GM23338 (cell line): ENCODE measurements around the gene PRUNE2. TPM values are rescaled to one million over a fixed set of nuclear protein-coding genes. Genes with fewer than 3 reads are reported as not detected.

Experiments
- ATAC-seq: fragments of 200-7000 bp; cut with Tn5 transposase; 3 replicates; pipeline ENCODE4 v1.9.1; 2020
- DNase-seq: peaks from one replicate; pipeline ENCODE4 v3.0.0-alpha.2; 2015; ENCODE audit warnings: low spot score
- H2AFZ ChIP-seq: fragments of 200-600 bp; sonication (generic); 2 replicates; pipeline ENCODE4 v1.8.0; 2016; ENCODE audit warnings: antibody characterized with exemption, mild to moderate bottlenecking, moderate library complexity
- H3F3A ChIP-seq: fragments of 200-600 bp; sonication (generic); replicated peaks from 2 replicates; pipeline ENCODE4 v1.8.0; 2017; ENCODE audit warnings: antibody characterized with exemption, mixed run types, low read depth
- H3K27ac ChIP-seq: fragments of 200-600 bp; sonication (generic); 2 replicates; pipeline ENCODE4 v1.6.1; 2016; ENCODE audit warnings: low read depth
- H3K27me3 ChIP-seq: fragments of 200-600 bp; sonication (generic); 2 replicates; pipeline ENCODE4 v1.8.0; 2016; ENCODE audit warnings: mild to moderate bottlenecking, mixed run types, moderate library complexity; ENCODE audit not compliant: insufficient read depth
- H3K36me3 ChIP-seq: fragments of 200-600 bp; sonication (generic); 2 replicates; pipeline ENCODE4 v1.8.0; 2016; ENCODE audit warnings: mild to moderate bottlenecking; ENCODE audit not compliant: insufficient read depth
- H3K4me1 ChIP-seq: fragments of 200-600 bp; sonication (generic); 2 replicates; pipeline ENCODE4 v1.8.0; 2016; ENCODE audit warnings: mild to moderate bottlenecking, moderate library complexity; ENCODE audit not compliant: insufficient read depth
- H3K4me2 ChIP-seq: fragments of 200-600 bp; sonication (generic); 2 replicates; pipeline ENCODE4 v1.7.1; 2017; ENCODE audit warnings: mixed run types
- H3K4me3 ChIP-seq: fragments of 200-600 bp; sonication (generic); 2 replicates; pipeline ENCODE4 v1.6.1; 2016; ENCODE audit warnings: mixed run types
- H3K79me2 ChIP-seq: fragments of 200-600 bp; sonication (generic); replicated peaks from 2 replicates; pipeline ENCODE4 v1.8.0; 2017; ENCODE audit warnings: mild to moderate bottlenecking; ENCODE audit not compliant: insufficient read depth
- H3K9me2 ChIP-seq: fragments of 200-600 bp; sonication (generic); 2 replicates; pipeline ENCODE4 v1.8.0; 2017; ENCODE audit not compliant: insufficient read depth
- H4K20me1 ChIP-seq: fragments of 200-600 bp; sonication (generic); replicated peaks from 2 replicates; pipeline ENCODE4 v1.8.0; 2017; ENCODE audit warnings: mild to moderate bottlenecking; ENCODE audit not compliant: insufficient read depth
- H3K27ac Mint-ChIP-seq: 2 replicates; pipeline ENCODE4 v1.8.0; 2020; ENCODE audit warnings: inconsistent platforms, mild to moderate bottlenecking, moderate library complexity, mixed read lengths
- H3K27me3 Mint-ChIP-seq: 3 replicates; pipeline ENCODE4 v1.8.0; 2022; ENCODE audit warnings: low read depth, mild to moderate bottlenecking, moderate library complexity, mixed read lengths, inconsistent platforms; ENCODE audit not compliant: insufficient read depth, poor library complexity
- H3K36me3 Mint-ChIP-seq: 3 replicates; pipeline ENCODE4 v1.8.0; 2021; ENCODE audit warnings: low read depth, mild to moderate bottlenecking, inconsistent platforms, moderate library complexity, mixed read lengths
- H3K4me1 Mint-ChIP-seq: 3 replicates; pipeline ENCODE4 v1.8.0; 2020; ENCODE audit warnings: mild to moderate bottlenecking, inconsistent platforms, mixed read lengths
- H3K4me3 Mint-ChIP-seq: 3 replicates; pipeline ENCODE4 v1.8.0; 2021; ENCODE audit warnings: moderate library complexity, mild to moderate bottlenecking, inconsistent platforms, mixed read lengths
- H3K9me3 Mint-ChIP-seq: 3 replicates; pipeline ENCODE4 v1.8.0; 2020; ENCODE audit warnings: moderate library complexity, mild to moderate bottlenecking, inconsistent platforms, mixed read lengths
- CREB1 ChIP-seq: fragments of 250-450 bp; sonication (Bioruptor Pico); IDR thresholded peaks from 2 replicates; pipeline ENCODE4 v1.5.0; 2020; ENCODE audit warnings: low read depth, mild to moderate bottlenecking, moderate library complexity
- CTCF ChIP-seq, 2 experiments: fragments of 200-600 bp in 1 of 2; sonication (generic) in 1 of 2; conservative IDR thresholded peaks; 2 replicates each; pipeline versions ENCODE4 v1.5.1 to v1.6.1; 2016 to 2017; ENCODE audit warnings: antibody characterized with exemption in 2 of 2, low read depth in 2 of 2, mild to moderate bottlenecking in 2 of 2, moderate library complexity in 1 of 2
- ETS1 ChIP-seq: IDR thresholded peaks from 2 replicates; pipeline ENCODE4 v1.6.1; 2016; ENCODE audit warnings: antibody characterized with exemption
- EZH2 ChIP-seq: fragments of 200-600 bp; sonication (generic); IDR thresholded peaks from one replicate; pipeline ENCODE4 v1.8.0; 2017; ENCODE audit warnings: antibody characterized with exemption, mild to moderate bottlenecking, low read depth; ENCODE audit not compliant: unreplicated experiment
- EZH2phosphoT487 ChIP-seq: fragments of 200-600 bp; sonication (generic); IDR thresholded peaks from one replicate; pipeline ENCODE4 v1.8.1; 2018; ENCODE audit warnings: antibody characterized with exemption; ENCODE audit not compliant: unreplicated experiment
- JUNB ChIP-seq: IDR thresholded peaks from one replicate; pipeline ENCODE4 v1.6.1; 2016; ENCODE audit warnings: antibody characterized with exemption; ENCODE audit not compliant: unreplicated experiment
- NANOG ChIP-seq: IDR thresholded peaks from 2 replicates; pipeline ENCODE4 v1.6.1; 2016; ENCODE audit warnings: antibody characterized with exemption, borderline replicate concordance
- POLR2AphosphoS5 ChIP-seq: IDR thresholded peaks from 2 replicates; pipeline ENCODE4 v1.6.1; 2016; ENCODE audit warnings: antibody characterized with exemption, low read depth
- REST ChIP-seq: IDR thresholded peaks from one replicate; pipeline ENCODE4 v1.6.1; 2018; ENCODE audit warnings: antibody characterized with exemption; ENCODE audit not compliant: unreplicated experiment
- STAT1 ChIP-seq: IDR thresholded peaks from one replicate; pipeline ENCODE4 v1.6.1; 2016; ENCODE audit warnings: antibody characterized with exemption; ENCODE audit not compliant: unreplicated experiment
- ZNF114 ChIP-seq: fragments of 250-450 bp; sonication (Bioruptor Pico); IDR thresholded peaks from 2 replicates; pipeline ENCODE4 v1.5.0; 2020; ENCODE audit warnings: mild to moderate bottlenecking, moderate library complexity
- ZNF331 ChIP-seq: fragments of 250-450 bp; sonication (Bioruptor Pico); IDR thresholded peaks from 2 replicates; pipeline ENCODE4 v1.5.0; 2020; ENCODE audit warnings: low read depth, mild to moderate bottlenecking, moderate library complexity
- ZNF462 ChIP-seq: fragments of 250-450 bp; sonication (Bioruptor Pico); IDR thresholded peaks from 2 replicates; pipeline ENCODE4 v1.5.0; 2020; ENCODE audit warnings: mild to moderate bottlenecking, moderate library complexity
- polyA plus RNA-seq: library from polyadenylated mRNA; unstranded; fragments of >200 nt; fragmentation: Nextera tagmentation; extraction: Ambion mirVana; gene quantifications from 2 replicates; pipeline ENCODE4 v1.2.1, GENCODE V29; 2016
- total RNA-seq: library from RNA; depleted of rRNA; stranded (reverse); fragments of >200 nt; shearing (Covaris generic); gene quantifications from 2 replicates; pipeline ENCODE4 v1.2.3, GENCODE V29; 2014

PRUNE2 gene
- total and polyA plus RNA-seq, 2 experiments from 2014 or later: 10.6 to 26.5 TPM

GRCh38 chr9:76598981-76599380, 306.9 kb downstream of the PRUNE2 start:
- Mint-ChIP-seq H3K36me3 (no peaks in the 10 kb centered on the region), H3K27ac (no peak overlapping the region), H3K4me1 (peaks cover 29% of the 10 kb centered on the region), H3K4me3 (no peak overlapping the region), H3K27me3 (no peaks in the 10 kb centered on the region), H3K9me3 (no peaks in the 10 kb centered on the region)
- no peaks in the 10 kb centered on the region for H3K79me2 ChIP-seq
- no peaks in the 10 kb centered on the region for H3K36me3 ChIP-seq
- no peak overlapping the region for H3K27ac ChIP-seq
- H4K20me1 ChIP-seq: no peaks in the 10 kb centered on the region; the same call in 1 of the 2 replicates
- no peaks in the 10 kb centered on the region for H3K9me2 ChIP-seq
- no peaks in the 10 kb centered on the region for H3K27me3 ChIP-seq
- ATAC-seq: no peak
- peaks cover 14% of the 10 kb centered on the region for H3K4me1 ChIP-seq
- TF ChIP-seq ZNF114 (CRISPR knock-in tag) (no peak), REST (no peak), CREB1 (no peak), POLR2AphosphoS5 (no peak), NANOG (no peak), ZNF462 (CRISPR knock-in tag) (no peak), STAT1 (no peak), ZNF331 (no peak), ETS1 (no peak), JUNB (no peak), CTCF (conservative IDR thresholded peaks at IDR 0.05; ENCODE audit: low read depth in 2 of 2) (no peak), EZH2 (no peak), EZH2phosphoT487 (no peak)
- no peak overlapping the region for H3K4me3 ChIP-seq
- no peak for DNase-seq
- no peak overlapping the region for H2AFZ ChIP-seq
- H3F3A ChIP-seq: no peaks in the 10 kb centered on the region
- H3K4me2 ChIP-seq: no peak overlapping the region
